ENCODE data around the gene ADAT1. TPM values are rescaled to one million over a fixed set of nuclear protein-coding genes. Genes with fewer than 3 reads are reported as not detected.
A peak's percentile ranks its signal among the peaks of the same experiment; 100 is the strongest.

ADAT1 gene
- total RNA-seq, 1 donor from 2014 or later, result 55.0 TPM

DNA sequence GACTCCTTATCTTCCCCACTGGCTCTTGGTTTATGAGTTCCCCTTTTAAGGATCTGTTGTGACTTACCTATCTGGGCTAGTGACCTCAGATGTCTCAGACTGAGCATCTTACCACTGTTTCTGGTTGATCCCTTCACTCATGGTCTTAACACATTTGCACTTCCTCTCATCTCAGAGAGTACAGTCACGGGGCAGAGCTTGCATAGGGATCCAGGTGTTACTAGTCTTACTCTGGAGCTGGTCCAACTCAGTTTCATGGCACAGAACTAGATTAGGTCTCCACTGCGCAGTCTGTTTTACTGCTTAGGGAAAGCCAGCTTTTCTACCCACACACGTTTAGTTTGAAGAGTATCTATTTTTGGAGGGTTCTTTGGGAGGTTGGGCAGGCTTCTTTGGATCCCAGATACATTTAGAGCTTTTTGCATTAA lies 46.7 kb downstream of the ADAT1 start:
- DNase-seq (ENCODE audit: low read depth, low spot score), result no peak

DNA sequence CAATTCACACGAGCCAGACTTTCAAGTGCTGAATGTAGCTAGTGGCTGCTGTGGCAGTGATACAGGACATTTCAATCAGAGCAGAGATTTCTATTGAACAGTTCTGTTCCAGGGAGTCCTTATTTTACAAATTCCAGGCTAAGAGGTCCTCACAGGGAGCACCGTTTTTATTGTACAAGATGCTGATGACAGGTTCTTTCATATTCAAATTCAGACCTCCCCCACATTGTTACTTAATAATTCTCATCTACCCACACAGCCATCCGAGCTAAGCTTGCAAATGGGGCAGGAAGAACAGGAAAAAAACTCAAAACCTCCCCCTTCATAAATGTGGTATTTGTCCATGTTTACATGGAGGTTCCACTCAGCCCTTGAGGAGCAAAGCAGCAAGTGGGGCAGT lies 47.1 kb downstream of the ADAT1 start:
- DNase-seq (ENCODE audit: low read depth, low spot score), result no peak

DNA sequence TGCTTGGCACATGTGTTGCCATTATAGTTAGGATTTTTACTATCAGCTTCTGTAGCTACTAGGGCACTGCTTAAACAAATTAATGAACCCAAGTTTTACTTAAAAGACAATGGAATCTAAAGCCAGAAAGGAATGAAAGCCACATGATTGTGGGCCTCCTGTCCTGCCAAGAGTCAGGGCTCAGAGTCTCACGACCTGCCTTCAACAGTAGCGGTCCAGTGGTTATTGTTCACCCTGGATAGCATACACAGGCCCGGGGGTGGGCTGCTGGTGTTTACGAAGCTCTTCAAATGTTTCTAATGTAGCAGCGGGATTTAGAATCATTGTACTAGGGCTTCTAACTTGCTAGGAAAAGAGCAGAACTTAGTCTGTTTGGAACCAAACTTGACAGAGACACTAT lies 49.1 kb downstream of the ADAT1 start:
- DNase-seq (ENCODE audit: low read depth, low spot score), result no peak

DNA sequence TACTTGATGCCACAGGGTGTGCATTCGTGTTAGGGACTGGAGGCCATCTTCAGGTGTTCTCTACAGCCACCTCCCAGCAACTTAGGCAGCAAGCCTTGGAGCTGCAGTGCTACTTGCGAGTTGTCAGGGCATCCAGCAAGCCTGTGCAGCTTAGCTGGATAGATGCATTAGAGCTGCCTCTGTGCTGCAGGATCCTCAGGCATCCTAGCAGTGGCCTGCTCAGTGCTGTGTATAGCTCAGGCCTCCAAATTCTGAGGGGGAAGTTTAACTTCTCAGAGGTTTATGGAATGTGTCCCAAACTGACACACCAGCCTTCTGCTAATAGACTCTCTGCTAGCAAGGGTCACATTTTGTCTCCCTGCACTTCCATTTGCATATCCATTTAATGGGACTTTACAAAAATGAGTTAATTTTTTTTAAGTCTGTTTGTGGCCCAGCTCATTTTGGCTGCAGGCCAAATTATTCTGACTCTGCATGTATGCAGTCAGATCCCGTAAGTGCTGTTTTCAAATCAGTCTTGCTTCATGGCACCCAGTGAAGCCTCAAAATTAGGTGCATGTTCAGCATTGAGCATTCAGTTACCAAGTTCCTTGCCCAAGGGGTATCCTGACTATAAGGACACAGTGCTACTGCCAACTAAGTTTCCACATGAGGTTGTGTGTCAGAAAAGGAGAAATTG lies 50.1 kb downstream of the ADAT1 start:
- DNase-seq (ENCODE audit: low read depth, low spot score), result no peak

DNA sequence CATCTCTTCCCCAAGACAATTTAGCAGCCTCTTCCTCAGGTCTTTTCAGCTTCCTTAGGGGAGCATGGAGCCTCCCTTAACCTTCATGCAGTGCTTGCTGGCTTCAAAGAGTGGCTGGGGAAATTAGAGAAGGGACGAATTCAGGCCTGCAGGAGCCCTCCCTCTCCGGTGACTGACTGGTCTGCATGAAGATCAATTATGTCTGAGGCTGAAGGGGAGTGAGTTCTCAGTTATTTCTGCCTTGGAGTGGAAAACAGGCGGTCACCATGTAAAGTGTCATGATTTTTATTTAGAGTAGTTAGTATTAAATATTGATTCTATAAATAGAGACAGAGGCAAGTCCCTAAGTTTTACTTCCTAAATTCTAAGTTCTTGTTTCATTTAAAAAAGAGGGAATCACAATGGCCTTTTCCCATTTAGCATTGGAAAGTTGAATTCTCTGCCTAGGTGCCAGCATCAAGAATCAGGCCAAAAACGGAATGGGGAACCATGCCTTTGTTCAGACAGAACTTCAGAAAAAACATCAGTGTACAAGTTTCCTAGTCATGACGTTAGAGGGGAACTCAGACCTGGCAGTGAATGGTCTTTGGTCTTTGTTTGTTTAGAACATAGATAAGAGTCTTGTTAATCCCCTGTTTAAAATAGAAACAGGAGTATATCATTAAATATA lies 52.5 kb downstream of the ADAT1 start:
- DNase-seq (ENCODE audit: low read depth, low spot score), result no peak

DNA sequence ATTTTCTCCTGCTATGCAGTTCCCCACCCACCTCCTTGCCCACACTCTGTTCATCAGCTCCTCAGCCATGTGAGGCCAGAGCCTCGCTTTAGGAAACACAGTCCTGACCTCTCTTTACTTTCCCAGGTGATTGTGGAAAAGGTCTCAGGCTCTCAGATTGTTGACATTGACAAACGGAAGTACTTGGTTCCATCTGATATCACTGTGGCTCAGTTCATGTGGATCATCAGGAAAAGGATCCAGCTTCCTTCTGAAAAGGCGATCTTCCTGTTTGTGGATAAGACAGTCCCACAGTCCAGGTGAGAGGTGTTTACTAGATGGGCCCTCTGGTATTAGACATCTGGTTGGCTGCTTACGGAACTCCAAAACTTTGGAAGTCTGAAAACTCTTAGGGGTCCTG lies 55.2 kb downstream of the ADAT1 start:
- DNase-seq (ENCODE audit: low read depth, low spot score), result no peak

DNA sequence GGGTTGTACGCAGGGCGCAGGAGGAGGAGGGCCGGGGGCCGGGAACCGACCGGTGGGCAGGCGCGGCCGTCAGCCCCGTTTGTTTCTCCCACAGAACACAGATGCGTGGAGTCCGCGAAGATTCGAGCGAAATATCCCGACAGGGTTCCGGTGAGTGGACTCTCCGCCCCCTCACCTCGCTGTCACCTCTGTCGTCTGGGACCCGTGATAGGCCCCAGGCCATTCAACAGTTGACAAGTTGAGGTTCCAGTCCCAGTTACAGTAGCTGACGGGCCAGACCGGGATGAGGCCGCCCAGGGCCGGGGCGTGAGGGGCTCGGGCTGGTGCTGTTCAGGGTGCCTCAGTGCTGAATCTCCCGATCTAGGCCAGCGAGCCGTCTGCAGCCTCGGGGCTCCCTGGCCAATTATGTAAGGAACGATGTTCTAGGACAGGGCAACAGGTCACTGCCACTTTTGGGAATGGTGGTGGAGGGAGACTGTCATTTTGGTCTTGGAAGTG lies 56.3 kb downstream of the ADAT1 start:
- no peak for DNase-seq (ENCODE audit: low read depth, low spot score)

DNA sequence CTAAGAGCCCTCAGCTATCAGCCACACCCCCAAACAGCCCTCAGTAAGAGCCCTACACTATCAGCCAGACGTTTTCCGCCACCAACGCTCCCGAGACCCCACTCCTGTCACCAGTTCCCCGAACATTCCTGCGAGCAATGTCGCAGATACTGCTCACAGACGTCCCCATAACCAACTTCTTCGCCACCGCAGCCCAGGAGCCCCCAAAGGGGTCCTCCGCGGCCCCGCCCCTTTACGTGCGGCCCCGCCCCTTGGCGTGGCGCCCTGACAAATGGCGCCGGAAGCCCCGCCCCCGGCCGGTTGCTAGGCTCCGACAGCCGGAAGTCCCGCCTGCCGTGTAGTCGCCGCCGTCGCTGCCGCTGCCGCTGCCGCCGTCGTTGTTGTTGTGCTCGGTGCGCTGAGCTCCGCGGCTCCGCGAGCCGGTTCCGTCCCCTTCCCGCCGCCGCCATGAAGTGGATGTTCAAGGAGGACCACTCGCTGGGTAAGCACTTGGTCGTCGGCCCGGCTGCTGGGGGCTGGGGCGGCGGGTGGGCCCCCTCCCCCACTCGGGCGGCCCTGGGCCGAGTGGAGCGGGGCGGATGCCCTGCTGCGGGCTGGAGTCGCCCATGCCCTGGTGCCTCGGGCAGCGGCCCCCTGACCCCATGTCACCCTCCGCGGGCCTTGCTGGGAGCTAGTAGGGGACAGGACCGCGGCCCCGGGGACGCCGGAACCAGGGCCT lies 56.9 kb downstream of the ADAT1 start, which contains the start of gene GABARAPL2:
Gene GABARAPL2, plus strand, starts transcription at position 340 of the 718 bp plus-strand sequence. Its CDS starts 108 bp downstream, at position 448.
- peak; percentile 17 for DNase-seq (ENCODE audit: low read depth, low spot score)

DNA sequence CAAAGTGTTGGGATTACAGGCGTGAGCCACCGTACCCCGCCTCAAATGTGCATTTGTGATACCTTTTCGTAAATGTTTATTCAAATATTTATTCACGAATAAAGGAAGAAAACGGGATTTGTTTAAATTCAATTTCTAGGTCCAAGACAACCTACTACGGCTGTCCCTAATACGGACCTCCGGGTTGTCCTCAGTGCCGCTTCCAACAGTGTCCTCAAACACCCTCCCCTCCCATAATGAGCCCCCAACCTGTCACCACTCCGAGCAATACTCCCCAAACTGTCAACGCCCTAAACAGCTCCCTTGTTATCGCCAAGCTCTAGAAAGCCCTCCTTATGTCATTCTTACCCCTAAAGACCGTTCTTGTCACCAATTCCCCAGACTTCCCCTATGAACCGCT lies 57.4 kb downstream of the ADAT1 start:
- DNase-seq (ENCODE audit: low read depth, low spot score), result no peak

DNA sequence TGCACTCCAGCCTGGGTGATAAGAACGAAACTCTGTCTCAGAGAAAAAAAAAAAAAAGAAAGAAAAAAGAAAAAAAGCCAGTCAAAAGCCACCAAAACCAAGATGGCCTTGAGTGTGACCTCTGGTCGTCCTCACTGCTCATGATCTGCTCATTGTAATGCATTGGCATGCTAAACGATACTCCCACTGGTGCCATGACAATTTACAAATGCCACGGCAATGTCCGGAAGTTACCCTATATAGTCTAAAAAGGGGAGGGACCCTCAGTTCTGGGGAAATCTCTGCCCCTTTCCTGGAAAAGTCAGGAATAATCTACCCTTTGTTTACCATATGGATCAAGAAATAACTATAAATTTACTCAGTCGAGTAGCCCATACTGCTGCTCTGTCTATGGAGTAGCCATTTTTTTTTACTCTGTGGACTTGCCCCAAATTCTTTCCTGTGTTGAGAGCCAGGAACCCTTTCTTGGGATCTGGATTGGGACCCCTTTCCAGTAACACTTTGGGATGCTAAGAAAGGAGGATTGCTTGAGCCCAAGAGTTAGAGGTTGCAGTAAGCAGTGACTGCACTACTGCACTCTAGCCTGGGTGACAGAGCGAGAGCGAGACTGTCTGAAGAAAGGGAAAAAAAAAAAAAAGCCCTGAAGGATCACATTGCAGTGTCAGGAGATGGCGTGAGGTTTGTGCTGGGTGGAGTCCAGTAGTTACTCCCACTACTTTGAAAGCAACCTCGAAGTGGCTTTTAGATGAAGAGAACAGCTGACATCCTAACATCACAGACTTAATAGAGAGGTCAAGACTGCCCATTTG lies 63.3 kb downstream of the ADAT1 start:
- DNase-seq (ENCODE audit: low read depth, low spot score), result no peak

DNA sequence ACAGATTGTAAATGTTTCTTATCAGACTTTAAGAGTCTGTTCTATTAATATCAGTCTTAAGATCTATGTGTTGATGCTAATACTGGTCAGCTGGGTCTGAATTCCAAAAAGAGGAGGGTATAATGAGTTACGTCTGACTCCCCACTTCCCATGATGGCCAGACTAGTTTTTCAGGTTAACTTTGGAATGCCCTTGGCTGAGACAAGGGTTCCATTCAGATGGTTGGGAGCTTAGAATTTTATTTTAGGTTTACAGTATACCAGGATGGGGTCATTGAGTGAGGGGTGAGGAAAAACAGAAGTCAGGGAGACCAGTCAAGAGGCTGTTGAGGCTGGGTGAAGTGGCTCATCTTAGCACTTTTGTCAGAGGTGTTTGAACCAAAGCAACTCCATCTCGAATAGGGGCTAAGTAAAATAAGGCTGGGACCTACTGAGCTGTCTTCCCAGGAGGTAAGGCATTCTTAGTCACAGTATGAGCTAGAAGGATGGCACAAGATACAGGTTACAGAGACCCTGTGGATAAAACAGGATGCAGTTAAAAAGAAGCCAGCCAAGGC lies 64.2 kb downstream of the ADAT1 start:
- DNase-seq (ENCODE audit: low read depth, low spot score), result no peak

DNA sequence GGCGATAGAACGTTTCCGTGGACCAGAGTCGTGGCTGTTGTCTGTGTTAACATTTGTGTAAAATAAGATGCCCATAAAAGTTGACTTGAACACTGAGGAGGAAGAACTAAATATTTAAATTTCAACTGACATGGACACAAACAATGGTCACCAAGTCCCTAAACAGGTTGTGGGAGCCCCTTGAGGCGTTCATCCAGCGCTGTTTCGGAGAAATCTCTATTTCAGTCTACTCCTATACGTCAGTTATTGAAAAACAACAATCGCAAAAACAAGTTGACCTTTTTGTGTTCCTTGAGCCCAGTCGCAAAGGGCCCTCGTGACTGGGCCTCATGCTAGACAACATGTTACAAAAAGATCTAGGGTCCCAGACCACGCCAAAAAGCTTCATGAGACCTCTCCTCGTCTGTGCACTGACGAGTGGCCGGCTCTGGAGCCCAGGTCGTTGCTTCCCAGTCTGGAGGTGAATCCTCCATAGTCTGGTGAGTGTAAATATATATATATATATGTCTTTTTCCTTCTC lies 66.6 kb downstream of the ADAT1 start:
- DNase-seq (ENCODE audit: low read depth, low spot score), result no peak

DNA sequence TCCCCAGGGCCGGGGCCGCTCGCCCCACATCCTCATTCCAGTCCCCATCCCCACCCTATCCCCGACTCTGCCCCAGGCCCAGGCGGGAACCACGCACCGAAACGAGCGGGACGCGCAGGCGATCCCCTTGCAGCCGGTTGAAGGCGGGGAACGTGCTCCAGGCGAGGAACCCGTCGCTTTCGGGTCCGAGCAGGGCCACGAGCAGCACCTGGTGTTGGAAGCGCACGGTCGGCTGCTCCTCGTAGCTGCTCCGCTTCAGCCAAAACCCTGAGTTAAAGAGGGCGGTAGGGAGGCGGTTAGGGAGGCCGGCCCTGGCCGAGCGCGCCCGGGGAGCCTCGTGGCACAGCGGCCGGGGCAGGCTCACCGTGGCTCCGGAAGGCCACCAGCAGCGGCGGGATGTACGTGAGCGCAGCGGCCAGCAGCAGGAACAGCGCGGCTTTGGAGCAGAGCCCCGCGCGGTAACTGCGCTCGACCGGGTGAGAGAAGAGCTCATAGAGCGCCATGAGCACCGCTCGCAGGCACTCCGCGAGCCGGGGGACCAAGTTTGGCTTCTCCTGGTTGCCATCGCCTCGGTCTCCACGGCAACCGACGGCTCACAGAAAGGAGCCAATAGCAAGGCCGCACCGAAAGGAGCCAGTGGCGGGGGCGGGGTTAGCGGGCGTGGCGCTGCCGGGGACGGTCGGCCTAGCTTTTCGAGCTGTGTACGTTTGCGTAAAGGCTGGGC lies 67.2 kb downstream of the ADAT1 start, which contains the start of gene TMEM231:
Gene TMEM231, minus strand, starts transcription at position 546 of the 724 bp plus-strand sequence. Its CDS starts 43 bp downstream, at position 503.
- peak; percentile 63 for DNase-seq (ENCODE audit: low read depth, low spot score)

DNA sequence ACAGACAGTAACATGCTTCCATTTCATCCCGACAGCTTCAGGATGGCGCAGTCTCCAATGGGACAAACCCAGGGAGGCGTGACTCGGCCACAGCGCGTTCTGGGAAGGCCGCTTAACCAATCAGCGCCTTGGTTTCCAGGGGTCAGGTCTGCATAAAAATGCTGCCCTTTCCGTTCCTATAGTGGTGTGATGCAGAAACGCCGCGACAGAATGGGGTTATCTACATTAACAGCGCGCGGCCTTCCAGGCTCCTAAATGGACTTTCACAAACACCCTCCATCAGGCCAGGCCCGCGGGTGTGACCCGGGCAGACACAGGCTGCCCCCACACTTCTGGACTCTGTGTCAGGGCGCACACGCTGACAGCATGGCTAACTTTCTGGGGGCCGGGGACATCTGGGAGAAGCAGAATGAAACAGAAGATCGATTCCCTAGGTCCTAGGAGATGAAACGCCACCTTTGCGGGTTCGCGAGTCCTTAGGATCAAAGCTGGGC lies 67.8 kb downstream of the ADAT1 start:
- peak; percentile 79 for DNase-seq (ENCODE audit: low read depth, low spot score)

DNA sequence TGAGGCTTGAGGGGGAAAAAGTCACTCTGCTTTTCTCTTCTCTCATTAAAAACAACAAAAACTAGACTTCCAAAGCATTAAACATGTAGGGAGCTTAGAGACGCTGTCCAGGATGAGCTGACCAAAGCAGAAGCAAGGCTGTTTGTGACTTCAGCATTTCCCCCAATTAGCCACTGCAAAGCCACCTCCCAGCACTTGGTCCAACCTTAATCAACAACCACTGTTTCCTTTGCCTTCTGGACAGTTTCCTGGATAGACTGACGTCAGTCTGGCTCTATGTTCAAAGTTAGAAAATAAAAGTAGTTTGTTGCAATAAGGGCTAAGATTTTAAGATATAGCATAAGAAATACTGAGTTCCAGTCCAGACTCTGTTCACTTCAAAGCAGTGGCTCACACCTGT lies 70.1 kb downstream of the ADAT1 start:
- peak; percentile 19 for DNase-seq (ENCODE audit: low read depth, low spot score)

DNA sequence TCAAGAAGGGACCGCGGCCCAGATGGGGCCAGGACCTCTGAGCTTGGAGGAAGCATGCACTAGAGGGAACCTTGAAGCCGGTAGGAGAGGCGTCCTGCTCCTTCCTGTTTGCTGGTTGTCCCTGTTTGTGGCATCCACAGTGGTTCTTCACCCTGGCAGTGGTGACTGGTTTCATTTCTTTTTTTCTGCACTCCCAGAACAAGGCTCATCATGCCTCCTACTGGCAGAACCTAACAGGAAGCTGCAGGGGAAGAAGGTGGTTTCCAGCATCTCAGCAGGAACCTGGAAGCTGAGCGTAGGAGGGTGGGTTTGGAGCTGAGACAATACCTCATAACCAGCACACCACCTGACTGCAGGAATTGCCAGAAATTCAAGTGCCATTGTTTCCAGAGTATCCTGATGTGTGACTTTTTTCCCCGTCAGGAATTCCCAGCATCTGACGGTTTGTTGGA lies 72.8 kb downstream of the ADAT1 start:
- DNase-seq (ENCODE audit: low read depth, low spot score), result peak; percentile 79

Measured in pulmonary artery endothelial cell (primary cell).